SIG-M5 (cell line): ENCODE data around the gene FGD6.
"Not testable (repeated sequence)": the region's sequence is repeated elsewhere in the genome, so short reads cannot be mapped to it uniquely, and the experiment has no call there.

Experiments used
- DNase-seq: peaks from one replicate; lab custom pipeline; 2025; lab: John Stamatoyannopoulos, UW

FGD6 gene

GRCh38 chr12:95178136-95178535 is 39.1 kb downstream of the FGD6 start:
- DNase-seq, result no peak

- DNase-seq, result no peak
These were observed 40.0 kb downstream of the FGD6 start for GRCh38 chr12:95177201-95177768.

- no peak for DNase-seq
These were observed 43.6 kb downstream of the FGD6 start for GRCh38 chr12:95173392-95174251.

GRCh38 chr12:95169368-95169767 is 47.9 kb downstream of the FGD6 start:
- no peak for DNase-seq

GRCh38 chr12:95168746-95169145 is 48.5 kb downstream of the FGD6 start:
- DNase-seq, result no peak

GRCh38 chr12:95164656-95165055 is 52.6 kb downstream of the FGD6 start:
- DNase-seq, result no peak

- no peak for DNase-seq
These were observed 58.3 kb downstream of the FGD6 start for GRCh38 chr12:95158919-95159318.

- no peak for DNase-seq
These were observed 65.4 kb downstream of the FGD6 start for GRCh38 chr12:95151821-95152220.

GRCh38 chr12:95151406-95151805 is 65.9 kb downstream of the FGD6 start:
- DNase-seq, result no peak

GRCh38 chr12:95150501-95150900 is 66.8 kb downstream of the FGD6 start:
- DNase-seq, result no peak

GRCh38 chr12:95147866-95148265 is 69.4 kb downstream of the FGD6 start:
- no peak for DNase-seq

- DNase-seq, result no peak
These were observed 70.5 kb downstream of the FGD6 start for GRCh38 chr12:95146769-95147168.

- DNase-seq, result no peak
These were observed 73.6 kb downstream of the FGD6 start for GRCh38 chr12:95143621-95144205.

- DNase-seq, result no peak
These were observed 74.7 kb downstream of the FGD6 start for GRCh38 chr12:95142431-95143151.

GRCh38 chr12:95141310-95141709 is 76.0 kb downstream of the FGD6 start:
- DNase-seq, result no peak

GRCh38 chr12:95138031-95138430 is 79.2 kb downstream of the FGD6 start:
- not testable (repeated sequence) for DNase-seq

GRCh38 chr12:95136598-95136997 is 80.7 kb downstream of the FGD6 start:
- no peak for DNase-seq

GRCh38 chr12:95134085-95134484 is 83.2 kb downstream of the FGD6 start:
- no peak for DNase-seq

GRCh38 chr12:95131589-95132340 is 85.5 kb downstream of the FGD6 start:
- DNase-seq, result no peak

- no peak for DNase-seq
These were observed 87.2 kb downstream of the FGD6 start for GRCh38 chr12:95130096-95130495.

GRCh38 chr12:95129115-95129514 is 88.2 kb downstream of the FGD6 start:
- no peak for DNase-seq

GRCh38 chr12:95126736-95127135 is 90.5 kb downstream of the FGD6 start:
- DNase-seq, result no peak
